Left lung (tissue), 10 donors: ENCODE measurements around the gene CTIF. TPM values are rescaled to one million over a fixed set of nuclear protein-coding genes. Genes with fewer than 3 reads are reported as not detected.

Experiments
- ATAC-seq: fragments of 200-7000 bp; cut with Tn5 transposase; one replicate; pipeline ENCODE4 v1.9.1; 2020; ENCODE audit warnings: moderate library complexity
- DNase-seq, 4 donors: peaks; one replicate each; pipeline ENCODE4 v3.0.0-alpha.2; 2013 to 2020
- H3K27ac ChIP-seq, 2 donors: fragments of 200-600 bp; sonication (generic) in 1 of 2; one replicate each; pipeline versions ENCODE4 v1.5.0 to v1.8.0; 2020 to 2021
- H3K27me3 ChIP-seq, 2 donors: fragments of 200-600 bp; sonication (generic) in 1 of 2; one replicate each; pipeline versions ENCODE4 v1.5.0 to v1.8.0; 2020 to 2021
- H3K36me3 ChIP-seq, 2 donors: fragments of 200-600 bp; sonication (generic) in 1 of 2; one replicate each; pipeline versions ENCODE4 v1.5.0 to v1.8.0; 2020 to 2021
- H3K4me1 ChIP-seq, 2 donors: fragments of 200-600 bp; one replicate each; pipeline ENCODE4 v1.8.0; 2021
- H3K4me3 ChIP-seq, 2 donors: fragments of 200-600 bp; sonication (generic) in 1 of 2; one replicate each; pipeline versions ENCODE4 v1.5.0 to v1.8.0; 2020 to 2021; ENCODE audit warnings: mild to moderate bottlenecking in 1 of 2
- H3K9me3 ChIP-seq, 2 donors: fragments of 200-600 bp; sonication (generic) in 1 of 2; one replicate each; pipeline versions ENCODE4 v1.5.0 to v1.8.0; 2020 to 2021
- intact Hi-C, 2 donors: fragments of 100-400 bp; cut with DNase I; formaldehyde crosslinking; loops; one replicate each; pipeline versions ENCODE4 v1.11.2 to v1.14.2; 2022
- polyA plus RNA-seq, 6 donors: library from polyadenylated mRNA; unstranded; fragments of 120-200 nt; gene quantifications; one replicate each; pipeline ENCODE4 v1.2.1, GENCODE V29; 2013; ENCODE audit not compliant: insufficient read length in 6 of 6
- total RNA-seq, 2 donors: library from RNA; stranded (reverse); fragmentation: NEBNext Ultra II Directional; extraction: Animal tissue kit (Norgen Biotek cat#: 25700); gene quantifications; one replicate each; pipeline ENCODE4 v1.2.1, GENCODE V29; 2021
- TF ChIP-seq, protein P1 (sequence below), 2 donors: fragments of 200-600 bp; sonication (generic) in 1 of 2; IDR thresholded peaks; one replicate each; pipeline versions ENCODE4 v1.5.0 to v1.8.0; 2021; ENCODE audit warnings: antibody characterized with exemption in 2 of 2
- donor health status: DM: no; HTN: yes; CAD: no.
- donor health status: DM: no; HTN: no; CAD: no.

Gene CTIF
- total and polyA plus RNA-seq, 8 donors = 24.9 to 46.1 (median 34.9) TPM

GRCh38 chr18:48813833-48814489 lies 275.1 kb downstream of the CTIF start:
- intact Hi-C loops = no loop called here
- H3K36me3 ChIP-seq = peaks cover 0 to 10% of the 10 kb centered on the region in 2 donors
- TF ChIP-seq, protein P1, sequence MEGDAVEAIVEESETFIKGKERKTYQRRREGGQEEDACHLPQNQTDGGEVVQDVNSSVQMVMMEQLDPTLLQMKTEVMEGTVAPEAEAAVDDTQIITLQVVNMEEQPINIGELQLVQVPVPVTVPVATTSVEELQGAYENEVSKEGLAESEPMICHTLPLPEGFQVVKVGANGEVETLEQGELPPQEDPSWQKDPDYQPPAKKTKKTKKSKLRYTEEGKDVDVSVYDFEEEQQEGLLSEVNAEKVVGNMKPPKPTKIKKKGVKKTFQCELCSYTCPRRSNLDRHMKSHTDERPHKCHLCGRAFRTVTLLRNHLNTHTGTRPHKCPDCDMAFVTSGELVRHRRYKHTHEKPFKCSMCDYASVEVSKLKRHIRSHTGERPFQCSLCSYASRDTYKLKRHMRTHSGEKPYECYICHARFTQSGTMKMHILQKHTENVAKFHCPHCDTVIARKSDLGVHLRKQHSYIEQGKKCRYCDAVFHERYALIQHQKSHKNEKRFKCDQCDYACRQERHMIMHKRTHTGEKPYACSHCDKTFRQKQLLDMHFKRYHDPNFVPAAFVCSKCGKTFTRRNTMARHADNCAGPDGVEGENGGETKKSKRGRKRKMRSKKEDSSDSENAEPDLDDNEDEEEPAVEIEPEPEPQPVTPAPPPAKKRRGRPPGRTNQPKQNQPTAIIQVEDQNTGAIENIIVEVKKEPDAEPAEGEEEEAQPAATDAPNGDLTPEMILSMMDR (IDR thresholded peaks at IDR 0.05) = no peak
- no peaks in the 10 kb centered on the region for H3K9me3 ChIP-seq
- H3K4me3 ChIP-seq = no peak overlapping the region
- DNase-seq (peak in 1 of 4 donors; percentile 31), ATAC-seq (peak; percentile 65)
- no peaks in the 10 kb centered on the region for H3K27me3 ChIP-seq
- peak overlapping the region in 1 of 2 donors; percentile 23 for H3K27ac ChIP-seq
- peaks cover 4 to 15% of the 10 kb centered on the region in 2 donors for H3K4me1 ChIP-seq

DNA sequence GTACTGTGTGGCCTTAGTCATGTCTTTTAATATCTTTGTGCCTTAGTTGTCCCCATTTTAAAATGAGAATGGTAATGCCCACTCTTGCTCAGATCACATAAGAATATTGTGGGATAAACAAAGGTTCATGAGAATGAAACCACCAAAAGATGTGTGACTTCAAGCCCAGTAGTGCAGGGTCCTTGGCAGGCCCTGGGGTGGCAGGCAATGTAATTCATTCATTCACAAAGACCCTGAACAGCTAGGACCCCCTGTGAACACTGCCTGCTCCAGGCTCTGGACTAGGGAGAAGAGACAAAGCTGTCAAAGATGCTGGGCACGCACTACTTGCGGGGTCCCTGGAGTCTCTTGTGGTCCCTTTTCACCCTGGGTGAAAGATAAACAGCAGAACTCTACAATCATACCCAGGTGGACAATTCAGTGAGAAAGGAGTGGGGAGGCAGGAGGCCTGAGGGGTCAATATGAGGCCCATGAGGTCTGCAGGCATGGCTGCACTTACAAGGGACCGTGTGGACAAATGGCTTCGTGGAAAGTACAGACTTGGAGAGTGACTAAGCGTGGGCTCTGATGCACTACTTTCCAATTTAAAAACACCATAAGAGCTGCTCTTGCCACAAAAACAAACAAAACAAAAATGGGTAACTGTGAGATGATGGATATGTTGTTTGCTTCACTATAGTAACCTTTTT lies 275.8 kb downstream of the CTIF start:
- peak overlapping the region in 1 of 2 donors; percentile 23 for H3K27ac ChIP-seq
- peaks cover 4 to 15% of the 10 kb centered on the region in 2 donors for H3K4me1 ChIP-seq
- no peak overlapping the region for H3K4me3 ChIP-seq
- no peaks in the 10 kb centered on the region for H3K27me3 ChIP-seq
- no peak for ATAC-seq
- peaks cover 0 to 16% of the 10 kb centered on the region in 2 donors for H3K36me3 ChIP-seq
- peak in 1 of 4 donors; percentile 11 for DNase-seq
- TF ChIP-seq, protein P1 (IDR thresholded peaks at IDR 0.05) = no peak
- H3K9me3 ChIP-seq = no peaks in the 10 kb centered on the region
- intact Hi-C loops = no loop called here

DNA sequence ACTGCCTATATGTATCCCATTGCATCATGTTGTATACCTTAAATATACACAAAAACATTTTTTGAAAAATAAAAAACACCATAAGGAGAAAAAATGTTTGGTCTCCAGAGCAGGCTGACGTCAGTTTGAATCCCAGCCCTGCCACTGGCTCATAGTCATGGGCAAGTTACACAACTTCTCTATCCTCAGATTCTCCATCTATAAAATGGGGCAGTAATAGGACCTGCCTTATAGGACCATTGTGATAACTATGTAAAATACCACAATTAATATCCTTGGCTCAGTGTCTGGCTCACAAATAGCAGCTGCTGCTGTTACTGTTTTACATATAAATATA lies 276.3 kb downstream of the CTIF start:
- TF ChIP-seq, protein P1 (IDR thresholded peaks at IDR 0.05) = no peak
- Histone ChIP-seq H3K27me3 (no peaks in the 10 kb centered on the region), H3K9me3 (no peaks in the 10 kb centered on the region), H3K4me1 (peaks cover 4 to 15% of the 10 kb centered on the region in 2 donors), H3K36me3 (peaks cover 0 to 22% of the 10 kb centered on the region in 2 donors), H3K4me3 (no peak overlapping the region), H3K27ac (no peak overlapping the region)
- no peak for ATAC-seq
- DNase-seq = peak in 1 of 4 donors; percentile 2
- intact Hi-C loops = no loop called here

GRCh38 chr18:48815581-48816324 lies 276.9 kb downstream of the CTIF start:
- TF ChIP-seq, protein P1 (IDR thresholded peaks at IDR 0.05) = no peak
- peak in 1 of 4 donors; percentile 2 for DNase-seq
- peaks cover 4 to 15% of the 10 kb centered on the region in 2 donors for H3K4me1 ChIP-seq
- no peaks in the 10 kb centered on the region for H3K27me3 ChIP-seq
- H3K9me3 ChIP-seq = no peaks in the 10 kb centered on the region
- intact Hi-C loops = no loop called here
- H3K4me3 ChIP-seq = no peak overlapping the region
- peaks cover 0 to 28% of the 10 kb centered on the region in 2 donors for H3K36me3 ChIP-seq
- ATAC-seq = no peak
- H3K27ac ChIP-seq = no peak overlapping the region

- intact Hi-C loops = no loop called here
- no peak overlapping the region for H3K27ac ChIP-seq
- H3K27me3 ChIP-seq = no peaks in the 10 kb centered on the region
- no peak for ATAC-seq
- peak in 1 of 4 donors; percentile 10 for DNase-seq
- H3K4me1 ChIP-seq = peaks cover 4 to 15% of the 10 kb centered on the region in 2 donors
- TF ChIP-seq, protein P1 (IDR thresholded peaks at IDR 0.05) = no peak
- no peak overlapping the region for H3K4me3 ChIP-seq
- H3K9me3 ChIP-seq = no peaks in the 10 kb centered on the region
- peaks cover 0 to 28% of the 10 kb centered on the region in 2 donors for H3K36me3 ChIP-seq
Observed at GRCh38 chr18:48816554-48816953, 277.7 kb downstream of the CTIF start.
